NB4 (cell line): ENCODE measurements around the gene MYRF.

Experiments used
- POLR2A ChIP-seq: IDR thresholded peaks from 2 replicates; pipeline ENCODE4 v1.6.1; 2011; ENCODE audit warnings: mild to moderate bottlenecking; ENCODE audit not compliant: insufficient read length; ENCODE audit errors: extremely low read depth
- TF ChIP-seq, protein P1 (sequence below): IDR thresholded peaks from one replicate; pipeline ENCODE4 v1.5.1; 2012; ENCODE audit warnings: low read depth, low read length
- TF ChIP-seq, protein P2 (sequence below): IDR thresholded peaks from 2 replicates; pipeline ENCODE4 v1.6.1; 2011; ENCODE audit warnings: low read depth, low read length

- TF ChIP-seq, protein P1, sequence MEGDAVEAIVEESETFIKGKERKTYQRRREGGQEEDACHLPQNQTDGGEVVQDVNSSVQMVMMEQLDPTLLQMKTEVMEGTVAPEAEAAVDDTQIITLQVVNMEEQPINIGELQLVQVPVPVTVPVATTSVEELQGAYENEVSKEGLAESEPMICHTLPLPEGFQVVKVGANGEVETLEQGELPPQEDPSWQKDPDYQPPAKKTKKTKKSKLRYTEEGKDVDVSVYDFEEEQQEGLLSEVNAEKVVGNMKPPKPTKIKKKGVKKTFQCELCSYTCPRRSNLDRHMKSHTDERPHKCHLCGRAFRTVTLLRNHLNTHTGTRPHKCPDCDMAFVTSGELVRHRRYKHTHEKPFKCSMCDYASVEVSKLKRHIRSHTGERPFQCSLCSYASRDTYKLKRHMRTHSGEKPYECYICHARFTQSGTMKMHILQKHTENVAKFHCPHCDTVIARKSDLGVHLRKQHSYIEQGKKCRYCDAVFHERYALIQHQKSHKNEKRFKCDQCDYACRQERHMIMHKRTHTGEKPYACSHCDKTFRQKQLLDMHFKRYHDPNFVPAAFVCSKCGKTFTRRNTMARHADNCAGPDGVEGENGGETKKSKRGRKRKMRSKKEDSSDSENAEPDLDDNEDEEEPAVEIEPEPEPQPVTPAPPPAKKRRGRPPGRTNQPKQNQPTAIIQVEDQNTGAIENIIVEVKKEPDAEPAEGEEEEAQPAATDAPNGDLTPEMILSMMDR = peak; percentile 53
- TF ChIP-seq POLR2A = no peak
- TF ChIP-seq, protein P2, sequence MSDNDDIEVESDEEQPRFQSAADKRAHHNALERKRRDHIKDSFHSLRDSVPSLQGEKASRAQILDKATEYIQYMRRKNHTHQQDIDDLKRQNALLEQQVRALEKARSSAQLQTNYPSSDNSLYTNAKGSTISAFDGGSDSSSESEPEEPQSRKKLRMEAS = no peak
These were observed 14.6 kb upstream of the MYRF start for GRCh38 chr11:61737636-61738386.
